GM12892 (cell line): ENCODE results near the gene PHOX2A.

Source experiments
- POLR2A ChIP-seq: IDR thresholded peaks from 2 replicates; pipeline ENCODE4 v1.6.1; 2011; ENCODE audit warnings: low read depth, low read length, control low read depth
- POLR2AphosphoS5 ChIP-seq: IDR thresholded peaks from 2 replicates; pipeline ENCODE4 v1.6.1; 2011; ENCODE audit warnings: low read depth, low read length, control low read depth

DNA sequence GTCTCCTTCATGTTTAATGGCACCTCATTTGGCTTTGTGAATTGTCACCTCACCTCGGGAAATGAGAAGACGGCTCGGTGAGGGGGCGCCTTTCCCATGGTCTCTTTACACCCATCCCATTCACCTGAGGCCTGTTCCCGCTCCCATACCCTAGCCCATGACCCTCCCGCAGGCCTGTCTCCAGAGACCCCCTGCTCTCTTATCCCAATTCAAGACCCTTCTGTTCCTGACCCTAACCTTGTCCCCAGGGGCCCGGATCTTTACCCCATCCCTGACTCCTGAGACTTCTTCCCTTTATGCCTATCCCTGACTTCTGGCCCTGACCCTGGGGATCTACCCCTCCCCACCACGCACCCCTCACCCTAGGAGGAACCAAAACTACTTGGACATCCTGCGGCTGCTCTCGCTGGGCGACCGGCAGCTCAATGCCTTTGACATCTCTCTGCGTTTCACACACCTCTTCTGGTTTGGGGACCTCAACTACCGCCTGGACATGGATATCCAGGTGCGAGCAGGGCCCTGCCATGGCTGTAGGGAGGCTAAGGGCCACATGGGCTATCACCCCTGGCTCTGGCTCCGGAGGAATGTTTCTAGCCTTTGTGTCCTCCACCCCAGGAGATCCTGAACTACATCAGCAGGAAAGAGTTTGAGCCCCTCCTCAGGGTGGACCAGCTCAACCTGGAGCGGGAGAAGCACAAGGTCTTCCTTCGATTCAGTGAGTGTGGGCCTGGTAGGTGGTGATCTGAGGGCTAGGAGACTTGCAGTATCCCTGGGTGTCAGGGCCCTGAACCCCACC is 11.5 kb downstream of the PHOX2A start:
- TF ChIP-seq POLR2A (no peak), POLR2AphosphoS5 (no peak)
